GM19035 (cell line): ENCODE data around the gene BACH2.
"Not testable (repeated sequence)": the region's sequence is repeated elsewhere in the genome, so short reads cannot be mapped to it uniquely, and the experiment has no call there.

ENCODE experiments used
- ATAC-seq: cut with Tn5 transposase; IDR thresholded peaks from one replicate; pipeline ENCODE4 v1.9.1; 2021; ENCODE audit not compliant: unreplicated experiment

The BACH2 gene

GRCh38 chr6:90216072-90216977 is 80.3 kb downstream of the BACH2 start:
- ATAC-seq: no peak

DNA sequence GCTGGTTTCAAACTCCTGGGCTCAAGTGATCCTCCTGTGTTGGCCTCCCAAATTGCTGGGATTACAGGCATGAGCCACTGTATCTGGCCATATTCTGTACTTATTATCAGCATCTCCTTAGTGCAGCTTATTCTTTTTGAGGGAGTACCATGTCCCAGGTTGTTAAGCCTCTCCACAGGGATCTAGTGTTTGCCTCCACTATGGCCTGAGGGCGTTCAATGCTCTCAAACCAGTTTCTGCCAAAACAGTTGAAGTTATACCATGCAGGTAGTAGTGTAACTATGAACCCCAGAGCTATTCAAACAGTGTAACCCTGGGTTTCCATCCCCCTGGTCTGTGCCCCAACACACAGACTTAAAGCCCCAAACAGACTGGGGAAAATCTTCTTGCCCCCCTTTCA is 81.7 kb downstream of the BACH2 start:
- ATAC-seq: no peak

DNA sequence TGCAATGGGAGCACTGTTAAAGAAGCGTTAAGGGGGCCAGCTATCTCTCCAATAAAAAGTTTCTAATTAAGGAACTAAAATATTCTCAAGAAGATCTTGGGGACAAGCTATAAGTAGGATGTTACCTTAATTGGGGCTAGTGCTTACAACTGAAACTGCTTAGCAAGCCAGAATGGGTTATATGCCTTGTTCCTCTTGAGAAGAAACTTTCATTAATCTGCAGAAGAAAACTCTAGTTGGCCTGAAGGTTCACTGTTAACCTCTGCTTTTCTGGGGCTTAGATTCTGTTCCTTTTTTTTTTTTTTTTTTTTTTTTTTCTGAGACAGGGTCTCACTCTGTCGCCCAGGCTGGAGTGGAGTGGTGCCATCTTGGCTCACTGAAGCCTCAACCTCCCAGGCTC is 82.2 kb downstream of the BACH2 start:
- no peak for ATAC-seq

DNA sequence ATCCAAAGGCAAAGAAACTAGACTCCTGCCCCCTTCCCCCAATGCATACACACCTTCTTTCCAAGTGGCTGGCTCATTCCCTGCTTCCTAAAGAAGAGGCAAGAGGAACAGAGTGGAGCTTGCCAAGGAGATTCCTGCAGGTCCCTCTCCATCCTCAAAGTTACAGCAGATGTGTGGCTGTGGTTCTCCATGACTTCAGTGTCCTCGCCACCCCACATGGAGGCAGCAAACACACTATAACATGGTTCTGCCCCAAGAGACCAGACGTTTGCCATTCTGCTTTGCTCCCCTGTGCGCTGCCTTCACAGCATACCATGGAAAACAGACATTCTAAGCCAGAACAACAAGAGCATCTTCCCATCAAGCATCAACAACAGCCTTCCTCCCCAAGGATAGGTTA is 84.4 kb downstream of the BACH2 start:
- no peak for ATAC-seq

DNA sequence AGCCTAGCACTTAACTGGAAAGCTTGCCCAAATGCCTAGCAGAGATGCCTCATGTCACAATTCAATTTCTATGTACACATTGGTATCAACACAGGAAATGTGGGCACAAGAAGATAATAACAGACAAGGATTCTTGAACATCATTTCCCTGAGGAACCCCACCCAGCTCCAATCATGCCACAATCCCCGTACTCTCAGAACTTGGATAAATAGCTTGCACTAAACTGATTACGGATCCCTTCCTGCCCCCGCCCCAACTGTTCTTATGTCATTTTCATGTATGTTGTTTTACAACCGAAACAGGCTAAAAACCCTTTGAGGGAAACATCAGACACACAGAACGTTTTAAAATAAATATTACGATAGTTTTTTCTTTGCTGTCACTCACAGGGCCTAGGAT is 87.1 kb downstream of the BACH2 start:
- ATAC-seq: no peak

DNA sequence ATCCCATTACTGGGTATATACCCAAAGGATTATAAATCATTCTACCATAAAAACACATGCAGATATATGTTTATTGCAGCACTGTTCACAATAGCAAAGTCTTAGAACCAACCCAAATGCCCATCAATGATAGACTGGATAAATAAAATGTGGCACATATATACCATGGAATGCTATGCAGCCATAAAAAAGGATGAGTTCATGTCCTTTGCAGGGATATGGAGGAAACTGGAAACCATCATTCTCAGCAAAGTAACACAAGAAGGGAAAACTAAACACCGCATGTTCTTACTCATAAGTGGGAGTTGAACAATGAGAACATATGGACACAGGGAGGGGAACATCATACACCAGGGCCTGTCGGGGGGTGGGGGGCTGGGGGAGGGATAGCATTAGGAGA is 88.0 kb downstream of the BACH2 start:
- ATAC-seq: not testable (repeated sequence)

DNA sequence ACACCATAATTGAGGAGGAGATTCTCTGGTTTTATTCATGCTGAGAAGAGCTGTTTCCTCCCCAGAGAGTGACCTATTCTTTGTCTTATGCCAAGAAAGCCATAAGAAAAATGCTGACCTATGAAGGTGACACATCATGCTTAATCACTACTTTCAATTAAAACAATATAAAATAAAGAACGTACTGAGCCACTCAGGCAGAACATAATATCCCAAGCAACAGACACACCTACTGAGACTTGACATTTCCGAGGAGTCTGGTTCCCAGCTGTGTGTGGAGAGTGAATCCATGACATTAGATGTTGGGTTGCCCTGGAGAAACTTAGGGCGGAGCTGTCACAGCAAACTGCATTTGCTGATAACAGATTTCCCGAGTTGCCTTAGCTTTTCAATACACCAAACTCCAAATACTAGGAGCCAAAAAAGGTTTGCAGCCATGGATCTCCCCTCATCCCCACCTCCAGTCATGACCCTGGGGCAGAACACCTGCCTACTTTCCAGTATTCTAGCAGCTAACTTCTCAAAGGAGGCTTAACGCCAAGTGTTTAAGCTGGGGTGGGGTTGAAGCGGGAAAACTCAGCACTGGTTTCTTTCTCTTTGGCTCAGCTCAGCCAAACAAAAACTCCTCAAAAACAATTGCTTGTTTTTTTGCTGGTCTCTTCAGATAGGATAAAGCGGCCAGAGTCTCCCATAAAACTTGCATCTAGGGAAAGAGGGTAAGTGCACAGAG is 92.2 kb downstream of the BACH2 start:
- ATAC-seq: no peak

- no peak for ATAC-seq
Measured at GRCh38 chr6:90203672-90204071, 93.0 kb downstream of the BACH2 start.

GRCh38 chr6:90202156-90202555 is 94.5 kb downstream of the BACH2 start:
- no peak for ATAC-seq

DNA sequence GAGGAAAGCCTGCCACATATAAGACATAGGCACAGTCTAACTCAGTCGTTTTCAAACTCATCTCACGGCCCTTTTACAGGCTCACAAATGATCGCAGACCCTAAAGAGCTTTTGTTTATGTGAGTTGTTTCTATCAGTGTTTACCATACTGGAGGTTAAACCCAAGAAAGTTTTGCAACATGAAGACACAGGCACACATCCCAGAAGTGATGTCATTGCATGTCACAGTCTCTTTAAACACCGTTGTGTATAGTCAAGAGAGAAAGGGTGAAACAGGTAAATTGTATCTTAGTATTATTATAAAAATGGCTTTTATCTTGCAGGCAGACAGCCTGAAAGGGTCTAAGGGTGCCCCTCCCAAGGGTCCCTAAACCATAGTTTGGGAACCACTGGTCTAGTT is 96.7 kb downstream of the BACH2 start:
- ATAC-seq: no peak

DNA sequence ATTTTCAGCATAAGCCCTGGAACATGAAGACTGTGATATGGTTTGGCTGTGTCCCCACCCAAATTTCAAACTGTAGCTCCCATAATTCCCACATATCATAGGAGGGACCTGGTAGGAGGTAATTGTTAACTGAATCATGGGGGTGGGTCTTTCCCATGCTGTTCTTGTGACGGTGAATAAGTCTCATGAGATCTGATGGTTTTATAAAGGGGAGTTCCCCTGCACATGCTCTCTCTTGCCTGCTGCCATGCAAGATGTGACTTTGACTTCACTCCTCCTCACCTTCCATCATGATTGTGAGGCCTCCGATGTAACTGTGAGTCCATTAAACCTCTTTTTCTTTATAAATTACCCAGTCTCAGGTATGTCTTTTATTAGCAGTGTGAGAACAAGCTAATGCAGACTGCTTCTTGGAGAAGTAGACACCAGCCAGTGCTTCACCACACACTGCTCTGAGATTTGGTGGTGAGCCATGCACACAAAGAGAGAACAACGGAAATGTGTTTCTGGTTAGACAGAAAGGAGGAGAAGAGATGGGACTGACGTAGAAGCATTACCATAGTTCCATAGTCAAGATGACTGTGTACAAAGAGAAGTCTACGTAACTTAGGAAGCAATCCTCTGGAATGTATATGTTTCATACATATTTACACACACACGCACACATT is 97.8 kb downstream of the BACH2 start:
- no peak for ATAC-seq

- no peak for ATAC-seq
Measured at GRCh38 chr6:90197854-90198496, 98.7 kb downstream of the BACH2 start.

GRCh38 chr6:90195094-90195829 is 101.4 kb downstream of the BACH2 start:
- ATAC-seq: no peak

GRCh38 chr6:90194371-90194841 is 102.2 kb downstream of the BACH2 start:
- no peak for ATAC-seq

GRCh38 chr6:90193359-90193758 is 103.3 kb downstream of the BACH2 start:
- ATAC-seq: no peak

GRCh38 chr6:90192857-90193256 is 103.8 kb downstream of the BACH2 start:
- no peak for ATAC-seq

DNA sequence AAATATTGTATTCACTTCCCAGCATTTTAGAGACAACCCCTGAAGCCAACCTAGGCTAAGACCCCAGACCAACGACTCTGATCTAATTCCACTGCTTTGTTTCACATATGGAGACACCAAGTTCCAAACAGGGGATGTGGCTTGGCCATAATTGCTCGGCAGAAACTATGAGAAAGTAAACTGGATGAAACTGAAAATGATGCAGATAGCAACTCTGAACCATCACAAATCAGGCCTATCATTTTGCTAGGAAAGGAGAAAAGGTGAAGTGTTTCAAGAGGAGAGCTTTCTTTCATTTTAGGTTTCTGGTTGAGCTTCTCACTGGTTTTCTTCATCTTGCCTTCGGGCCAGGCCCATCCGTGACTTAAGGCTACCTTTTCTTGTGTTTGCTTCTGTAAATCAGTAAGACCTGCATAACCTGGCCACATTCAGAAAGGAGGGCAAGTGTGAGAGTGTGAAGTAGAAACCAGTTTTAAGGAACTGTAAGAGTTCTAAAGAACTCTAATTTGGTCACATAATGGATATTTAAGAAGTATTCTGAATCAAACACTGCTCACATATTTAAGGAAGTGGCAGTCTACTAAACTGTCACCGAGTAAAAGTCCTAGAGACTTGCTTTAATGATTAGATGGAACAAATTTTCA is 105.8 kb downstream of the BACH2 start:
- no peak for ATAC-seq

GRCh38 chr6:90190131-90190530 is 106.5 kb downstream of the BACH2 start:
- ATAC-seq: no peak

DNA sequence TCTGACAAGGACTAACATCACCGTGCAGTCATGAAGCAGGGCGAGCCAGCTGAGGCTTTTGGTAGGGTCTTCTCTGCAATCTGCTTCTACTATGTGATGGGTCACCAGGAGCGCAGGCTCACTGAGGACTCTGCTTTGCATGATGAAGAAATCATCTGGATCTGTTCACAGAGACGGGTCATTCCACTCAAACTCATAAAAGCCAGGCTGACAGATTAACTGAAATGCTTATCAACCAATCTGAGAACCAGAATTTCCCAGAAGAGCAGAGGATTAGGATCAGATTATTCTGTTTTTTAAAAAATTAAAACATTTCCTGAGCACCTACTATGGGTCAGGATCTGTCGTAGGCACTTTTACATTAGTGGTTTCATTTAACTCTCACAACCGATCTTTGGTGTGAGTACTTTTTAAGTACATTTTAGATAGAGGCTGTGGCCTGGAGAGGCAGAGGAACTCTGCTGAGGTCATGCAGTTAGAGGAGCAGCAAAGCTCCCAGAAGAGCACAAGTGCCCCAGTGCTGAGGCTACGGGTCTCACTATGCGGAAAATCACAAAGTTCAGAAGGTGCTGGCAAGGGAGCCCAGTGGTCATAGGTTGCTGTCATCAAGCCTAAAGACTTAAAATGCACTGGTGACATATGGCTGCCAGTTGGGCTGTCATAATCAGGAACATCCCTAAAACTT is 109.1 kb downstream of the BACH2 start:
- ATAC-seq: no peak
